ENCODE data around the gene COX15.

Gene COX15

GRCh38 chr10:99700649-99701048, 31.3 kb downstream of the COX15 start:
- no peak for TF ChIP-seq CTCF (conservative IDR thresholded peaks at IDR 0.05; ENCODE audit: control insufficient read depth, insufficient read depth, low read depth, low read length)
- no peak overlapping the region for H3K4me3 ChIP-seq (ENCODE audit: control insufficient read depth, low read depth, low read length)
- DNase-seq (ENCODE audit: low read depth): no peak

DNA sequence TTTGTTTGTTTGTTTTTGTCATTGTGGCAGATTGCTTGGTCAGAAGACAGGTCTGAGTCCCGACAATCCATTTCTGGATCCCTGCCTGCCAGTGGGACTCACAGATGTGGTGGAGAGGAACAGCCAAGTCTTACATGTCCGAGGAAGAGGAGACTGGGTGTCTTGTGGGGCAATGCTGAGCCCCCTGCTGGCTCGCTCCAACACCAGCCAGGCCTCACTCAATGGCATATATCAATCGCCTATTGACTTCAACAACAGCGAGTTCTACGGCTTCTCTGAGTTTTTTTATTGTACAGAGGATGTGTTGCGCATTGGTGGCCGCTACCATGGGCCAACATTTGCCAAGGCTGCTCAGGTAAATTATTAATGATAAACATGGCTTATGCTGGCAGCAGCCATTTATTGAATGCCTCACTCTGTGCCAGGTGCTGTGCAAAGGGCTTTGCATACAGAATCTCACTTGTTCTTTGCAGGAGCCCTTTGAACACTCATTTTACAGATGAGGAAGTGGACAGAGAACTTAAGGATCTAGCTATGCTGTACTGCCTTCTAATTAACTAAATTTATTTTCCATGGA, 33.3 kb downstream of the COX15 start:
- H3K4me3 ChIP-seq (ENCODE audit: control insufficient read depth, low read depth, low read length): no peak overlapping the region
- DNase-seq (ENCODE audit: low read depth): no peak
- no peak for TF ChIP-seq CTCF (conservative IDR thresholded peaks at IDR 0.05; ENCODE audit: control insufficient read depth, insufficient read depth, low read depth, low read length)

- H3K4me3 ChIP-seq (ENCODE audit: control insufficient read depth, low read depth, low read length): no peak overlapping the region
- TF ChIP-seq CTCF (conservative IDR thresholded peaks at IDR 0.05; ENCODE audit: control insufficient read depth, insufficient read depth, low read depth, low read length): no peak
- DNase-seq (ENCODE audit: low read depth): peak; percentile 7
Measured at GRCh38 chr10:99695761-99696160, 36.2 kb downstream of the COX15 start.

GRCh38 chr10:99693933-99694583, 37.9 kb downstream of the COX15 start:
- no peak for TF ChIP-seq CTCF (conservative IDR thresholded peaks at IDR 0.05; ENCODE audit: control insufficient read depth, insufficient read depth, low read depth, low read length)
- no peak overlapping the region for H3K4me3 ChIP-seq (ENCODE audit: control insufficient read depth, low read depth, low read length)
- peak; percentile 79 for DNase-seq (ENCODE audit: low read depth)

GRCh38 chr10:99689461-99689860, 42.5 kb downstream of the COX15 start:
- peak; percentile 48 for DNase-seq (ENCODE audit: low read depth)
- H3K4me3 ChIP-seq (ENCODE audit: control insufficient read depth, low read depth, low read length): no peak overlapping the region
- TF ChIP-seq CTCF (conservative IDR thresholded peaks at IDR 0.05; ENCODE audit: control insufficient read depth, insufficient read depth, low read depth, low read length): no peak

- no peak for DNase-seq (ENCODE audit: low read depth)
- no peak for TF ChIP-seq CTCF (conservative IDR thresholded peaks at IDR 0.05; ENCODE audit: control insufficient read depth, insufficient read depth, low read depth, low read length)
- H3K4me3 ChIP-seq (ENCODE audit: control insufficient read depth, low read depth, low read length): no peak overlapping the region
Measured at GRCh38 chr10:99685597-99685967, 46.3 kb downstream of the COX15 start.

All from fibroblast of mammary gland (primary cell).